ENCODE results near the gene SOD2.
"Not testable (repeated sequence)": the region's sequence is repeated elsewhere in the genome, so short reads cannot be mapped to it uniquely, and the experiment has no call there.

SOD2 gene

GRCh38 chr6:159693128-159693893 is at the start of gene SOD2:
TSS of gene SOD2 (minus strand) at chr6:159693241. CDS start at chr6:159693167, 74 bp downstream.
- peak; percentile 88 for DNase-seq

GRCh38 chr6:159742165-159742564 is 49.1 kb upstream of the SOD2 start:
- no peak for DNase-seq

- DNase-seq, result no peak
Observed at GRCh38 chr6:159739341-159739740, 46.3 kb upstream of the SOD2 start.

- no peak for DNase-seq
Observed at GRCh38 chr6:159736908-159737307, 43.9 kb upstream of the SOD2 start.

- DNase-seq, result not testable (repeated sequence)
Observed at GRCh38 chr6:159733395-159733794, 40.4 kb upstream of the SOD2 start.

- DNase-seq, result not testable (repeated sequence)
Observed at GRCh38 chr6:159732550-159732949, 39.5 kb upstream of the SOD2 start.

GRCh38 chr6:159730332-159730676 is 37.3 kb upstream of the SOD2 start:
- DNase-seq, result no peak

- DNase-seq, result peak; percentile 24
Observed at GRCh38 chr6:159729598-159730331, 36.7 kb upstream of the SOD2 start.

GRCh38 chr6:159728531-159728964 is 35.5 kb upstream of the SOD2 start:
- peak; percentile 30 for DNase-seq

- no peak for DNase-seq
Observed at GRCh38 chr6:159727717-159728445, 34.8 kb upstream of the SOD2 start.

GRCh38 chr6:159726918-159727716 is 34.1 kb upstream of the SOD2 start, which contains the start of gene WTAP:
TSS of gene WTAP (plus strand) at chr6:159727506. CDS start at chr6:159736266, 8,760 bp downstream.
- DNase-seq, result peak; percentile 98

GRCh38 chr6:159726255-159726917 is 33.3 kb upstream of the SOD2 start:
- DNase-seq, result no peak

GRCh38 chr6:159725208-159725607 is 32.2 kb upstream of the SOD2 start:
- not testable (repeated sequence) for DNase-seq

GRCh38 chr6:159724778-159725177 is 31.7 kb upstream of the SOD2 start:
- no peak for DNase-seq

GRCh38 chr6:159723259-159723658 is 30.2 kb upstream of the SOD2 start:
- DNase-seq, result no peak

- DNase-seq, result no peak
Observed at GRCh38 chr6:159722655-159723054, 29.6 kb upstream of the SOD2 start.

GRCh38 chr6:159721981-159722380 is 28.9 kb upstream of the SOD2 start:
- DNase-seq, result not testable (repeated sequence)

- DNase-seq, result peak; percentile 78
Observed at GRCh38 chr6:159720708-159721107, 27.7 kb upstream of the SOD2 start.

- DNase-seq, result no peak
Observed at GRCh38 chr6:159719287-159719686, 26.2 kb upstream of the SOD2 start.

GRCh38 chr6:159718634-159719033 is 25.6 kb upstream of the SOD2 start:
- DNase-seq, result no peak

GRCh38 chr6:159716247-159717096 is 23.4 kb upstream of the SOD2 start:
- DNase-seq, result no peak
